ENCODE data around the gene VPS4A.

Gene VPS4A

GRCh38 chr16:69326172-69326873 is 15.2 kb downstream of the VPS4A start:
- no peak overlapping the region for H3K4me3 ChIP-seq (ENCODE audit: low read depth, low read length)

GRCh38 chr16:69327585-69328310 is 16.6 kb downstream of the VPS4A start:
- no peak for TF ChIP-seq CTCF (IDR thresholded peaks at IDR 0.05; ENCODE audit: borderline replicate concordance, insufficient read depth, low read depth, low read length)
- H3K4me3 ChIP-seq (ENCODE audit: low read depth, low read length): no peak overlapping the region

More at GRCh38 chr16:69326172-69326873, 15.2 kb downstream of the VPS4A start:
- no peak for TF ChIP-seq CTCF (IDR thresholded peaks at IDR 0.05; ENCODE audit: borderline replicate concordance, insufficient read depth, low read depth, low read length)

GRCh38 chr16:69328854-69329316 is 17.7 kb downstream of the VPS4A start:
- no peak overlapping the region for H3K4me3 ChIP-seq (ENCODE audit: low read depth, low read length)
- TF ChIP-seq CTCF (IDR thresholded peaks at IDR 0.05; ENCODE audit: borderline replicate concordance, insufficient read depth, low read depth, low read length): no peak

GRCh38 chr16:69329369-69330285 is 18.5 kb downstream of the VPS4A start:
- TF ChIP-seq CTCF (IDR thresholded peaks at IDR 0.05; ENCODE audit: borderline replicate concordance, insufficient read depth, low read depth, low read length): no peak

GRCh38 chr16:69330286-69331109 is 19.3 kb downstream of the VPS4A start, which contains the start of gene PDF:
Gene PDF, minus strand, starts transcription at chr16:69330588. Its CDS starts 18 bp downstream, at chr16:69330570.
- H3K4me3 ChIP-seq (ENCODE audit: low read depth, low read length): peak within 1 kb of the TSS; percentile 70
- TF ChIP-seq CTCF (IDR thresholded peaks at IDR 0.05; ENCODE audit: borderline replicate concordance, insufficient read depth, low read depth, low read length): no peak

More at GRCh38 chr16:69329369-69330285, 18.5 kb downstream of the VPS4A start:
- H3K4me3 ChIP-seq (ENCODE audit: low read depth, low read length): peak overlapping the region; percentile 70

GRCh38 chr16:69334696-69335095 is 23.5 kb downstream of the VPS4A start:
- no peak for TF ChIP-seq CTCF (IDR thresholded peaks at IDR 0.05; ENCODE audit: borderline replicate concordance, insufficient read depth, low read depth, low read length)
- H3K4me3 ChIP-seq (ENCODE audit: low read depth, low read length): no peak overlapping the region
